ENCODE data around the gene BUD23. TPM values are rescaled to one million over a fixed set of nuclear protein-coding genes. Genes with fewer than 3 reads are reported as not detected.

The BUD23 gene
- total RNA-seq, 6 experiments from 2014 or later, result 70.1 to 91.4 (median 83.4) TPM

GRCh38 chr7:73742338-73742752 is 58.9 kb downstream of the BUD23 start:
- Mint-ChIP-seq H3K27me3 (ENCODE audit: insufficient read depth) (peaks cover 4% of the 10 kb centered on the region), H3K4me3 (no peak overlapping the region), H3K9me3 (no peaks in the 10 kb centered on the region), H3K36me3 (ENCODE audit: low read depth) (no peaks in the 10 kb centered on the region), H3K27ac (no peak overlapping the region), H3K4me1 (ENCODE audit: low read depth) (peaks cover 5% of the 10 kb centered on the region; the same call in 1 of the 2 replicates)
- no peak for TF ChIP-seq CTCF (IDR thresholded peaks at IDR 0.05)
- no peak for DNase-seq

- Mint-ChIP-seq H3K4me3 (no peak overlapping the region), H3K4me1 (ENCODE audit: low read depth) (peaks cover under 1% of the 10 kb centered on the region; the same call in 1 of the 2 replicates), H3K9me3 (no peaks in the 10 kb centered on the region), H3K27me3 (ENCODE audit: insufficient read depth) (peaks cover 4% of the 10 kb centered on the region), H3K36me3 (ENCODE audit: low read depth) (no peaks in the 10 kb centered on the region), H3K27ac (no peak overlapping the region)
- no peak for TF ChIP-seq CTCF (IDR thresholded peaks at IDR 0.05)
- no peak for DNase-seq
These were observed 59.6 kb downstream of the BUD23 start for GRCh38 chr7:73742753-73743641.

GRCh38 chr7:73746378-73746777 is 63.0 kb downstream of the BUD23 start:
- Mint-ChIP-seq H3K9me3 (no peaks in the 10 kb centered on the region), H3K4me1 (ENCODE audit: low read depth) (no peaks in the 10 kb centered on the region), H3K36me3 (ENCODE audit: low read depth) (no peaks in the 10 kb centered on the region), H3K27me3 (ENCODE audit: insufficient read depth) (peaks cover 5% of the 10 kb centered on the region), H3K4me3 (no peak overlapping the region), H3K27ac (no peak overlapping the region)
- TF ChIP-seq CTCF (IDR thresholded peaks at IDR 0.05), result no peak
- no peak for DNase-seq

Small RNA genes lying within 50 kb of the gene (microRNA-seq; reads per million reads assigned to microRNA genes)
- not detected for gene MIR4284

Other genes with a start within 250 kb of the BUD23 start
- gene FZD9, start 249.8 kb upstream of the BUD23 start, total RNA-seq (2021; fragmentation: NEBNext Ultra II Directional; extraction: Animal tissue kit (Norgen Biotek cat#: 25700)), result under 1 TPM; 0.18 to 0.83 (median 0.27) TPM
- gene BAZ1B, start 161.3 kb upstream of the BUD23 start, total RNA-seq (2021; fragmentation: NEBNext Ultra II Directional; extraction: Animal tissue kit (Norgen Biotek cat#: 25700)), result 10 to 100 TPM; 54.0 to 66.5 (median 63.8) TPM
- gene BCL7B, start 125.9 kb upstream of the BUD23 start, total RNA-seq (2021; fragmentation: NEBNext Ultra II Directional; extraction: Animal tissue kit (Norgen Biotek cat#: 25700)), result 10 to 100 TPM; 46.7 to 58.1 (median 50.0) TPM
- 10 to 100 TPM; 34.3 to 48.1 (median 38.8) TPM for gene TBL2, start 105.0 kb upstream of the BUD23 start, total RNA-seq (2021; fragmentation: NEBNext Ultra II Directional; extraction: Animal tissue kit (Norgen Biotek cat#: 25700))
- gene MLXIPL, start 59.1 kb upstream of the BUD23 start, total RNA-seq (2021; fragmentation: NEBNext Ultra II Directional; extraction: Animal tissue kit (Norgen Biotek cat#: 25700)), result not detected
- 1 to 10 TPM; 2.4 to 3.1 (median 2.7) TPM for gene VPS37D, start 15.8 kb upstream of the BUD23 start, total RNA-seq (2021; fragmentation: NEBNext Ultra II Directional; extraction: Animal tissue kit (Norgen Biotek cat#: 25700))
- 10 to 100 TPM; 17.8 to 20.6 (median 18.6) TPM for gene DNAJC30, start 144 bp upstream of the BUD23 start, total RNA-seq (2021; fragmentation: NEBNext Ultra II Directional; extraction: Animal tissue kit (Norgen Biotek cat#: 25700))
- 10 to 100 TPM in 5 of 6 experiments, 1 to 10 TPM in 1; 9.6 to 14.7 (median 12.2) TPM for gene STX1A, start 36.1 kb downstream of the BUD23 start, total RNA-seq (2021; fragmentation: NEBNext Ultra II Directional; extraction: Animal tissue kit (Norgen Biotek cat#: 25700))
- gene ABHD11, start 55.2 kb downstream of the BUD23 start, total RNA-seq (2021; fragmentation: NEBNext Ultra II Directional; extraction: Animal tissue kit (Norgen Biotek cat#: 25700)), result 10 to 100 TPM; 10.3 to 18.6 (median 16.8) TPM
- not detected for gene CLDN3, start 86.7 kb downstream of the BUD23 start, total RNA-seq (2021; fragmentation: NEBNext Ultra II Directional; extraction: Animal tissue kit (Norgen Biotek cat#: 25700))
- under 1 TPM; 0.05 to 0.47 (median 0.32) TPM for gene CLDN4, start 147.4 kb downstream of the BUD23 start, total RNA-seq (2021; fragmentation: NEBNext Ultra II Directional; extraction: Animal tissue kit (Norgen Biotek cat#: 25700))
- gene METTL27, start 158.9 kb downstream of the BUD23 start, total RNA-seq (2021; fragmentation: NEBNext Ultra II Directional; extraction: Animal tissue kit (Norgen Biotek cat#: 25700)), result 1 to 10 TPM; 3.9 to 7.2 (median 6.0) TPM
- not detected for gene TMEM270, start 177.6 kb downstream of the BUD23 start, total RNA-seq (2021; fragmentation: NEBNext Ultra II Directional; extraction: Animal tissue kit (Norgen Biotek cat#: 25700))